DND-41 (cell line): ENCODE results near the gene TCP11.

Experiments used
- EZH2 ChIP-seq: IDR thresholded peaks from 3 replicates; pipeline ENCODE4 v1.6.1; 2012; ENCODE audit warnings: borderline replicate concordance, low read depth, mild to moderate bottlenecking, moderate library complexity, low read length, inconsistent platforms; ENCODE audit not compliant: severe bottlenecking
- TF ChIP-seq, protein P1 (sequence below): IDR thresholded peaks from 2 replicates; pipeline ENCODE4 v1.5.1; 2012; ENCODE audit warnings: borderline replicate concordance, low read length, moderate library complexity, mild to moderate bottlenecking; ENCODE audit not compliant: poor library complexity, severe bottlenecking; ENCODE audit errors: extremely low read depth

DNA sequence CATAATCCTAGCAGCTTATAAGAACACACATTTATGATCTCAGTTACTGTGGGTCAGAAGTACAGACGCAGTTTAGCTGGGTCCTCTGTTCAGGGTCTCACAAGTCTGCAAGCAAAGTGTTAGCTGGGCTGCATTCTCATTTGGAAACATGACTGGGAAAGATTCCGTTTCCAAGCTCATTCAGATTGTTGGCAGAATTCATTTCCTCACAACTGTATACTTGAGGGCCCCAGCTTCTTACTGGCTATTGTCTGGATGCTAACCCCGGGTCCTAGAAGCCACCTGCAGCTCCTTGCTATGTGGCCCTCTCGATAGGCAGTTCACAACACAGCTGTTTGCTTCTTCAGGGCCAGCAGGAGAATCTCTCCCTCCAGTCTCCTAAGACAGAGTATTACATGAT lies 13.1 kb downstream of the TCP11 start:
- TF ChIP-seq EZH2, result no peak
- TF ChIP-seq, protein P1, sequence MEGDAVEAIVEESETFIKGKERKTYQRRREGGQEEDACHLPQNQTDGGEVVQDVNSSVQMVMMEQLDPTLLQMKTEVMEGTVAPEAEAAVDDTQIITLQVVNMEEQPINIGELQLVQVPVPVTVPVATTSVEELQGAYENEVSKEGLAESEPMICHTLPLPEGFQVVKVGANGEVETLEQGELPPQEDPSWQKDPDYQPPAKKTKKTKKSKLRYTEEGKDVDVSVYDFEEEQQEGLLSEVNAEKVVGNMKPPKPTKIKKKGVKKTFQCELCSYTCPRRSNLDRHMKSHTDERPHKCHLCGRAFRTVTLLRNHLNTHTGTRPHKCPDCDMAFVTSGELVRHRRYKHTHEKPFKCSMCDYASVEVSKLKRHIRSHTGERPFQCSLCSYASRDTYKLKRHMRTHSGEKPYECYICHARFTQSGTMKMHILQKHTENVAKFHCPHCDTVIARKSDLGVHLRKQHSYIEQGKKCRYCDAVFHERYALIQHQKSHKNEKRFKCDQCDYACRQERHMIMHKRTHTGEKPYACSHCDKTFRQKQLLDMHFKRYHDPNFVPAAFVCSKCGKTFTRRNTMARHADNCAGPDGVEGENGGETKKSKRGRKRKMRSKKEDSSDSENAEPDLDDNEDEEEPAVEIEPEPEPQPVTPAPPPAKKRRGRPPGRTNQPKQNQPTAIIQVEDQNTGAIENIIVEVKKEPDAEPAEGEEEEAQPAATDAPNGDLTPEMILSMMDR, result no peak
